Measurements from ENCODE around the gene ZNF546.
"Not testable (repeated sequence)": the region's sequence is repeated elsewhere in the genome, so short reads cannot be mapped to it uniquely, and the experiment has no call there.

Gene ZNF546

DNA sequence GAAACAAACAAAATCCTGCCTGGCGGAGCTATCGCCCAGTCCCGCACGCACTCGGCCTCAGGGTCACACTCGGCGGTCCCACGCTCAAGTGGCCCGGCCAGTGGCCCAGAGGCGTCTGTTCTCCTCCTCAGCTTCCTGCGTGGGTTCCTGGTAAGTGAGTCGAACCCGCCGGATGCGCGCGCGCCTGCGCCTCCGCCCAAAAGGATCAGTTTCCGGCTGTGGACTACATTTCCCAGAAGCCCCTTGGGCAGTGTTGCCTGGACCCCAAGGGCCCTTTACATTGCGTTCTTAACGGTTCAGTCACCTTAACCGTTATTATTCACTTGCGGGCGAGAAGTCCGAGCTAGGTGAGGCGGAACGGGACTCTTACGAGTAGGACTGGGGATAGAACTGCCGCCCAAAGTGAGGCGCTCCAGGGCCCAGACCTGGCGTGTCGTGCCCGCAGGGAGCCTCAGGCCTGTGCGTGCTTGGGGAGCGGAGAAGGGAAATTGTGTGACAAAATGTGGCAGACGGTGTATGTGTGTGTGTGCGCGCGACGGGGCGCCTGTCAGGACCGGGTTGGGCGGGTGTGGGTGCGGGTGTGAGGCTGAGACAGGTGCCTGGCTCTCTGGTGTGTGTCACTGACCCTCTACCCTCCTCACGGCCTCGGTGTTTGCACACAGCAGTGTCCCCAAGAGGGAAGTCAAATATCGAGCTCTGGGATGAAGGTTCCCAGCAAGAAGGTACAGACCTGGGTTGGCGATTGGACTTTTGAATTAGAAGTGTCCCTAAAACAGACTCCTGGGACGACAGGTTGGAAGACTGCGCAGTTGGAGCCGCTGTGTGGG lies at the start of gene ZNF546:
Gene ZNF546 (plus strand): TSS at position 250 of the 827 bp plus-strand sequence. CDS start 1,267 bp downstream, outside the sequence.
- DNase-seq (ENCODE audit: low read depth in 2 of 2): peak; percentile 88

DNA sequence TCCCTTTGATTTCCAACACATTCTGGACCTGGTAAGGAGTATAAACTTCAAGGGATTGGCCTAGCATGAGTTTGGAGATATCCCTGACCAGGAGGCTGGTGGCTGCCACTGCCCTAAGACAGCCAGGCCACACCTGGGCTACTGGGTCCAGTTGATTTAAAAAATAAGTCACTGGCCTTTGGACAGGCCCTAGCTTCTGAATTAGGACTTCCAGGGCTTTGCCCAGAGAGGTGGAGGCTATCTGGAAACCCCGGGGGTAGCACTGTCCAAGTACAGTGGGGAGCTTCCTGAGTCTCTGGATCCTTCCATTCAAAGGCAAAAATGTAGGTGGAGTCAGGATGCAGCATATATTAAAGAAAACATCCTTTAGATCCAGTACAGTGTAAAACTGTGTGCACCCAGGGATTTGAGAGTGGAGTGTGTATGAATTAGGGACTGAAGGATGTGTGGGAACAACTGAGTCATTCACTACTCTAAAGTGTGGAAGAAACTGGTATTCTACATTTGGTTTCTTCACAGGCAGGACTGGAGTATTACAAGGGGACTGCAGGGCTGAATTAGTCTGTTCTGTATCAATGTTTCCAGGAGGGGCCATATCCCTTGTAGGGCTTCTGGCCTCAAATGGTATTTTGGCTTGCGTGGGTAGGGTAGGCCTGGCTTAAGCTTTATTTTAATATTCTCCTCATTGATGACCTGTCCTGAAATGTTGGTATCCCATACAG lies 47.7 kb upstream of the ZNF546 start:
- DNase-seq (ENCODE audit: low read depth in 2 of 2): no peak

DNA sequence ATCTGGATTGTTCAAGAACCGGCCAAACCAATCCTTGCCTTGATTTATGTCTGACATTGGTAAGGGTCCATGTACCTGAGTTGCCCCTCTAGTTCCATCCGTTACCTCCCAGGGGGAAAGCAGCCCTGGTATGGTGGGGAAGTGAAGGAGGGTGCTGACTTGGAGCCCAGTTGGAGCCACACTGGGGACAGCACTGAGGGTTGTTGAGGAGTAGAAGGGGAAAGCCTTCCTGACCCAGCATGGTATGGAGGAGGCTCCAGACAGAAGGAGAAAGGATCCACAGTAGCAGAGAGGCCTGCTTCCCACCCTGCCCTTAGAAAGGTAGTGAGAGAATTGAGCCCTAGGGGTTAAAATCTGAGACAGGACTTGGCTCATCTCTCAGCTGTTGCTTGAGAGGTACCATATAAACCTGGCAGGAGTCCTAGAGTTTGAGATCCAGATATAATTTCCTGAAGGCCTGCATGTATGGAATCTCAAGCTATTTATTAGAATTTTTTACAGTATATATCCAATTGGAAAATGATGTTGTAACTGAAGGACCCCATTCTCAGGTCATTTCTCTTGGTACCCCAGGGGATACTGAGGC lies 45.7 kb upstream of the ZNF546 start:
- DNase-seq (ENCODE audit: low read depth in 2 of 2): no peak

DNA sequence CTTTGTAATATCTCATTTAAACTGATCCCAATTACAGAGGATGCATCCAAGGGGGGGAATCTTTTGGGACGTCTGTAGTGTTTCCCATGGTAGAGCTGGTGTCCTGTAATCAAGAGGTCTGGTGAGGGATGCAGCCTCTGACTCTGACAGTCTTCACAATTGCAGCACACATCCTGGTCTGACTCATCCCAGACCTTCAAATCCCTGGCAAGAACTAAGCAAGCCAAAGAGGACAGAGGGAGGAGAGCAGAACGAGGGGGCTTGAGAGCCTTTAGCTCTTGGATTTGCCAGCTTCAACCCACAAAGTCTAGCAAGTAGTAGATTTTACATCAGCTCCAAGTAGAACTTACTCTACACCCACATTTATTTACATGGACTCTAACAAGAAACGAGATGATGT lies 45.2 kb upstream of the ZNF546 start:
- DNase-seq (ENCODE audit: low read depth in 2 of 2): no peak

DNA sequence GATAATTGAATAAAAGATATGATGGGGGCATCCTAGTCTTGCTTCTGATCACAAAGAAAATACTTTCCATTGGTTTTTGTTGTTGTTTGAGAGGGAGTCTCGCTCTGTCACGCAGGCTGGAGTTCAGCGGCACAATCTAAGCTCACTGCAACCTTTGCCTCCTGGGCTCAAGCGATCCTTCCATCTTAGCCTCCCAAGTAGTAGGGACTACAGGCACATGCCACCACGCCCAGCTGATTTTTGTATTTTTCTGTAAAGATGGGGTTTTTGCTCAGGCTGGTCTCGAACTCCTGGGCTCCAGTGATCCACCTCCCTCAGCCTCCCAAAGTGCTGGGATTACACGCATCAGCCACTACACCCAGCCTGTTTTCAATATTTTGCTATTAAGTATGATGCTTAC lies 42.9 kb upstream of the ZNF546 start:
- DNase-seq (ENCODE audit: low read depth in 2 of 2): no peak

DNA sequence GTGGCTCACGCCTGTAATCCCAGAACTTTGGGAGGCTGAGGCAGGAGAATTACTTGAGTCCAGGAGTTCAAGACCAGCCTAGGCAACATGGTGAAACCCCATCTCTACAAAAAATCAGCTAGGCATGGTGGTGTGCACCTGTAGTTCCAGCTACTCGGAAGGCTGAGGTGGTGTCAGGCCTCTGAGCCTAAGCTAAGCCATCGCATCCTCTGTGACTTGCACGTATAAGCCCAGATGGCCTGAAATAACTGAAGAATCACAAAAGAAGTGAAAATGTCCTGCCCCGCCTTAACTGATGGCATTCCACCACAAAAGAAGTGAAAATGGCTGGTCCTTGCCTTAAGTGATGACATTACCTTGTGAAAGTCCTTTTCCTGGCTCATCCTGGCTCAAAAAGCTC lies 39.0 kb upstream of the ZNF546 start:
- not testable (repeated sequence) for DNase-seq (ENCODE audit: low read depth in 2 of 2)

DNA sequence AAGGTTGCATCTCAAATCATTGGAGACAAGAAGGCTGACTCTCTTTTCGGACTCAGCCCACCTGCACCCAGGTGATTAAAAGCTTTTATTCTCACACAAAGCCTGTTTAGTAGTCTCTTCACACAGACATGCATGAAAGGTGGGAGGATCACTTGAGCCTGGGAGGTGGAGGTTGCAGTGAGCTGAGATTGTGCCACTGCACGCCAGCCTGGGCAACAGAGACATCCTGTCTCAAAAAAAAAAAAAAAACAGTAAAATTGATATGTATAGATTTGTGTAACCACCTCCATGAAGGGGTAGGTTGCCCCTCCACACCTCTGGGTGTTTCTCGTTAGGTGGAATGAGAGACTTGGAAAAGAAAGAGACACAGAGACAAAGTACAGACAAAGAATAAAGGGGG lies 37.9 kb upstream of the ZNF546 start:
- not testable (repeated sequence) for DNase-seq (ENCODE audit: low read depth in 2 of 2)

DNA sequence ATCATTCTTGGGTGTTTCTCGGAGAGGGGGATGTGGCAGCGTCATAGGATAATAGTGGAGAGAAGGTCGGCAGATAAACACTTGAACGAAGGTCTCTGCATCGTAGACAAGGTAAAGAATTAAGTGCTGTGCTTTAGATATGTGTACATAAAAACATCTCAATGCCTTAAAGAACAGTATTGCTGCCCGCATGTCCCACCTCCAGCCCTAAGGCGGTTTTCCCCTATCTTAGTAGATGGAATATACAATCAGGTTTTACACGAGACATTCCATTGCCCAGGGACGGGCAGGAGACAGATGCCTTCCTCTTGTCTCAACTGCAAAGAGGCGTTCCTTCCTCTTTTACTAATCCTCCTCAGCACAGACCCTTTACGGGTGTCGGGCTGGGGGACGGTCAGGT lies 37.5 kb upstream of the ZNF546 start:
- DNase-seq (ENCODE audit: low read depth in 2 of 2): not testable (repeated sequence)

DNA sequence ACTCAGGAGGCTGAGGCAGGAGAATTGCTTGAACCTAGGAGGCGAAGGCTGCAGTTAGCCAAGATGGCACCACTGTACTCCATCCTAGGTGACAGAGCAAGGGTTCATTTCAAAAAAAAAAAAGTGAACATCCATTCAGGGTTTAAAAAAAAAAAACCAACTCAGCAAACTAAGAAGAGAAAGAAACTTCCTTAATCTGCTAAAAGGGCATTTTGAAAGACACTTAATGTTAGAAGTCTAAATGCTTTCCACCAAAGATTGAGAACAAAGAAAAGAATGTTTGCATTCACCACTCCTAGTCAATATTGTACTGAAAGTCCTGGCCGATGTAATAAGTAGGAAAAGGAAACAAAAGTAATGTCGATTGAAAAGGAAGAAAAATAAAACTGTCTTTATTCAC lies 33.0 kb upstream of the ZNF546 start:
- DNase-seq (ENCODE audit: low read depth in 2 of 2): no peak

DNA sequence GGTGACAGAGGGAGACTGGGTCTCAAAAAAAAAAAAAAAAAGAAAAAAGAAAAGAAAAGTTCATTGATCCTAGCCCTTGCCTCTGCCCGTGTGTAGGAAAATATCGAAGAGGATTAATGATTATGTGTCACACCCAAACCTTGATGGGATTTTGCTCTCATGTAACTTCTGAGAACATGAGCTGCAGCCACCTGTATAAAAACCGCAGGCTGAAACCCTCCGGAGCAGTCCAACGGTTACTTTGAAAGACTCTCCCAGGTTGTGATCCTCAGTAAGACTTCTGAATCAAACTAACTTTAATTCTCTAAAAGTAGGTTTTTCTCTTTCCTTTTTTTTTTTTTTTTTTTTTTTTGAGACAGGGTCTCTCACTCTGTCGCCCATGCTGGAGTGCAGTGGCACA lies 30.2 kb upstream of the ZNF546 start:
- no peak for DNase-seq (ENCODE audit: low read depth in 2 of 2)

DNA sequence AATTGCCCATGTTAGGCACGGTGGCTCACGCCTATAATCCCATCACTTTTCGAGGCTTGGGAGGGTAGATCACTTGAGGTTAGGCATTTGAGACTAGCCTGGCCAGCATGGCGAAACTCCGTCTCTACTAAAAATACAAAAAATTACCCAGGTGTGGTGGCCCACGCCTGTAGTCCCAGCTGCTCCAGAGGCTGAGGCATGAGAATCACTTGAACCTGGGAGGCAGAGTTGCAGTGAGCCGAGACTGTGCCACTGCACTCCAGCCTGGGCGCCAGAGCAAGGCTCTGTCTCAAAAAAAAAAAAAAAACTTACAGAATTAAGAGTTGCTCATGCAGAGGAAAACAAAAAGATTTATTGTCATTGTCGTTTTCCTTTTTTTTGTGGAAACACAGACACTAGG lies 29.3 kb upstream of the ZNF546 start:
- DNase-seq (ENCODE audit: low read depth in 2 of 2): no peak

DNA sequence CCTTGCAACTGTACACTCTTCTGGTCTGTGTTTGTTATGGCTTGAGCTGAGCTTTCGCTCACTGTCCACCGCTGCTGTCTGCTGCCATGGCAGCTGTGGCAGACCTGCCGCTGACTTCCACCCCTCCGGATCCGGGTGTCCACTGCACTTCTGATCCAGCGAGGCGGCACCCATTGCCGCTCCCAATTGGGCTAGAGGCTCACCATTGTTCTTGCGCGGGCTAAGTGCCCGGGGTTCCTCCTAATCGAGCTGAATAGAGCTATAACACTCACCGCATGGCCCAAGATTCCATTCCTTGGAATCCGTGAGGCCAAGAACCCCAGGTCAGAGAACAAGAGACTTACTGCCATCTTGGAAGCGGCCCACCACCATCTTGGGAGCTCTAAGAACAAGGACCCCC lies 28.1 kb upstream of the ZNF546 start:
- DNase-seq (ENCODE audit: low read depth in 2 of 2): no peak

DNA sequence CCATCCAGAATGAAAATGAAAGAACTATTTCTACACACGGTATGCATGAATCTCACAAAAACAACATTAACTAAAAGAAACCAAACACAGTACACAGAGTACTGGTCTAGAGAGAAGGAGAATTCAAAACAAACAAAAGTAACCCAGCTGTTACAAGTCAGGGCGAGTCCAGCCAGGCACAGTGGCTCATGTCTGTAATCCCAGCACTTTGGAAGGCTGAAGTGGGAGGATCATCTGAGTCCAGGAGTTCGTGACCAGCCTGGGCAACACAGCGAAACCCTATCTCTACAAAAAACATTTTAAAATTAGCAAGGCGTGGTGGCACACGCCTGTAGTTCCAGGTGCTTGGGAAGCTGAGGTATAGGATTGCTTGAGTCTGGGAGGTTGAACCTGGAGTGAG lies 27.6 kb upstream of the ZNF546 start:
- no peak for DNase-seq (ENCODE audit: low read depth in 2 of 2)

DNA sequence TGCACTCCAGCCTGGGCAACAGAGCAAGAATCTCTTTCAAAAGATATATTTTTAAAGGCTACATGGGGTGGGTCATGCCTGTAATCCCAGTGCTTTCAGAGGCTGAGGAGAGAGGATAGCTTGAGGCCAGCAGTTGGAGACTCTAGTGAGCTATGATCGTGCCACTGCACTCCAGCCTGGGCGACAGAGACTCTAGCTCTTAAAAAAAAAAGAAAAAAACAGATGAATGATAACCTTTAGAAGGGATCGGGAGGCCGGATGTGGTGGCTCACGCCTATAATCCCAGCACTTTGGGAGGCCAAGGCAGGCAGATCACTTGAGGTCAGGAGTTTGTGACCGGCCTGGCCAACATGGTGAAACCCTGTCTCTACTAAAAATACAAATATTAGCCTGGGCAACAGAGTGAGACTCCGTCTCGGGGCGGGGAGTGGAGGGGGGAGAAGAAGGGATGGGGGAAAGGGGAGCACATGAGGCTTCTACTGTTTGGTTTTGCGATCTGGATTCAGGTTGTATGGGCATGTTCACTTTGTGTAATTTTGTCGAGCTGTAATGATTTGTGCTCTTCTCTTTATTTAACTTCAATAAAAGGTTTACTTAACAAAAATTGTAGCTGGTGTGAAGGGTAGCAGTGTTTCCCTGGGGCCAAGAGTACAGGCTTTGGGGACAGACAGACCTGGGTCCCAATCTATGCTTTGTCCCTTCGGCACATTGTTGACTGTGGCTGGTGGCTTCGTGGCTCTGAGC lies 27.0 kb upstream of the ZNF546 start:
- DNase-seq (ENCODE audit: low read depth in 2 of 2): no peak

DNA sequence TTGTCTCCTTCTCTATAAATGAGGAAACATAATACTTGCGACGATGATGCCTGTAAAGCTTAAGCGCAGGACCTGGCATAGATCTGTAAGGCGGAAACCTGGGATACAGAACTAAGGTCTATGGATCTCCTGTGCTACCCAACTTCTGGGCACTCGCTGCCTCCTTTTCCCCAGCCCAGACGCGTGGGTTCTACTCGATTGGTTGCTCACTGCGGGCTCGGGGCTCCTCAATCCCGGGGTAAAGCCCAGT lies 26.5 kb upstream of the ZNF546 start:
- DNase-seq (ENCODE audit: low read depth in 2 of 2): no peak

DNA sequence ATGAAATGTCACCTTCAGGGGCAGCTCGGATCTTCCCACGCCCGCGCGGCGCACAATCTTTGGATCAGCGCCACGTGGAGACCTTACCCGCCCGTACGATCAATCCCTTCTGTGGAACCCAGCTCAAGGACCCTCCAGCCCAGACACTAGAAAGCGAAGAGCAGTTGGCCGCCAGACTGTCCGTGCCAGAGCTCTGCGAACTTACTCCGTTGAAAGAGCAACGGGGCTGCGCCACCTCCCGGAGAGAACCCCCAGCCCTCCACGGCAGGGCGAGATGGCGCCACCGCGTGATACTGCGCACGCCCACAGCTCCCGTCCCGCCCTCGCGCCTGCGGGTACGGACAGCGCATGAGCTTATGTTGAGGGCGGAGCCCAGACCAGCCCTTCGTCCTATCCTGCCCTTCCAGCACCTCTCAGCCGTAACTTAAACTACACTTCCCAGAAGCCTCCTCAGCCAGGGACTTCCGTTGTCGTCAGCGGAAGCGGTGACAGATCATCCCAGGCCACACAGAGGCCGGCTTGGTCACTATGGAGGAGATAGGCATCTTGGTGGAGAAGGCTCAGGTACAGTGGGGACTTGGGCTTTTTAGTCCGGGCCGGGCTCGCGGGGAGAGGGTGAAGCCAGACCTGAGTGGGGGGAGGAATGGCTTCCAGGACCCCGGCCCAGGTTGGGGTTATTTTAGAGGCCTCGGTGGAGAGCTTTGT lies 26.0 kb upstream of the ZNF546 start, which contains the start of gene PSMC4:
Gene PSMC4 (plus strand): TSS at position 491 of the 705 bp plus-strand sequence. CDS start 38 bp downstream, at position 529.
- peak; percentile 97 to 98 for DNase-seq (ENCODE audit: low read depth in 2 of 2)

DNA sequence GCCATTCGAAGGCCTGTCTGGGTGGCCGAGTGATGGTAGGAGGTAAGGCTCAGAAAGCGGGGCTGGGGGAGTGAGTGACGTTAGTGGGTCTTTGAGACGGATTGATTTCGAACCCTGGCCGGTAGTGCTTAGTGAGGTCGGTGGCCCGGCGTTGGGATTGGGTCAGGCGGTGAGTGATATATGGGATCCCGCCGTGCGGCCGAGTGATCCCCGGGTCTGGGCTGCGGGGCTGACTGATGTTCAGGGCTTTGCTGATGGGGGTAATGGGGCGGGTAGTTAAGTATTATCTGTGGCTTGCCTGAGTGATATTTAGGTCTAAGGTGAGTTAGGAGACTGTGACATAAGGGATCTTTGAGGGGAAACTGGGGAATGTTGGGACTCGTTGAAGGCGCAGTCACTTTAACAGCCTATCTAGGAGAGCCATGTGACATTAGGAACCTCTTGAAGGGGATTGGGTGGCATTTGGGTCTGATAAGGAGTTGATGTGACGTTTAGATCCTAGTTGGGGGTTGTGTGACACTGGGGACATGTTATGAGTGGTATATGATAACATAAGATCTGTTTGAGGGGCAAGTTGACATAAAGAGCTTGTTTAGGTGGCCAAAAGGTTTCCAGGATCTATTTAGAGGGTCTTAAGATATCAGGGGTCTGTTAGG lies 25.4 kb upstream of the ZNF546 start:
- DNase-seq (ENCODE audit: low read depth in 2 of 2): no peak

DNA sequence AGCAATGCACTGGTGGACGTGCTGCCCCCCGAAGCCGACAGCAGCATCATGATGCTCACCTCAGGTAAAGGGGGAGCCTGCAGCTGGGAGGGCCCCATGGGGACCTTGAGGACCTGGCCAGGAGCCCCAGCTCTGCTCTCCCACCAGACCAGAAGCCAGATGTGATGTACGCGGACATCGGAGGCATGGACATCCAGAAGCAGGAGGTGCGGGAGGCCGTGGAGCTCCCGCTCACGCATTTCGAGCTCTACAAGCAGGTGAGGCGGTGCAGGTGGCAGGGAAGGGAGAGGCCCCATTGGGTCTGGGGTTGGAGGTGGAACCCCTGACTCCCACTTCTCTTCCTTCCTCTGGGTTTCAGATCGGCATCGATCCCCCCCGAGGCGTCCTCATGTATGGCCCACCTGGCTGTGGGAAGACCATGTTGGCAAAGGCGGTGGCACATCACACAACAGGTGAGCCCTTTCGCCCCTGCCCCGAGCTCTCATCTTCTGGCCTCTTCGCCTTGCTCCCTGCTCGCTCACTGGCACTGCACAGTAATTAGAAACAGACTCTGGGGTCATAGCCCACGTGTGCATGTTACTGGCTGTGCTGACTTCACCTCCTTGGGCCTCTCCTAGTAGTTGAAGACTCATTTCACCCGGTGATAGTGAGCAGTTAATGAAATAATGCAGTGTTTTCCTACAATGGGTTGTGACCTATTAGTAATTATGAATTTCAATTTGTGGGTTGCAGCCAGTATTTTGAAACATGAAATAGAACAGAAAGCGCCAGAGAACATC lies 22.3 kb upstream of the ZNF546 start:
- DNase-seq (ENCODE audit: low read depth in 2 of 2): no peak

DNA sequence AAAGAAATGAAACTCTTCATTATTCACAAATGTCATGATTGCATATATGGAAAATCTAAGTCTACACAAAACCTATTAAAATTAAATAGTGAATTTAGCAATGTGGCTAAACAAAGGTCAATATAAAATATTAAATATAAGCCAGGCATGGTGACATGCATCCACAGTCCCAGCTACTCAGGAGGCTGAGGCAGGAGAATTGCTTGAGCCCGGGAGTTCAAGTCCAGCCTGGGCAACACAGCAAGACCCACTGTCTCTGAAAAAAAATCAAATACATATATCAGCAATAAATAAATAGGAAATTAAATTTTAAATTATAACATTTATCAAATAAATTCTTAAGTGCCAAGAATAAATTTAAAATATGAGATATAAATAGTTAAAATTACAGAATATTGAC lies 14.0 kb upstream of the ZNF546 start:
- no peak for DNase-seq (ENCODE audit: low read depth in 2 of 2)

DNA sequence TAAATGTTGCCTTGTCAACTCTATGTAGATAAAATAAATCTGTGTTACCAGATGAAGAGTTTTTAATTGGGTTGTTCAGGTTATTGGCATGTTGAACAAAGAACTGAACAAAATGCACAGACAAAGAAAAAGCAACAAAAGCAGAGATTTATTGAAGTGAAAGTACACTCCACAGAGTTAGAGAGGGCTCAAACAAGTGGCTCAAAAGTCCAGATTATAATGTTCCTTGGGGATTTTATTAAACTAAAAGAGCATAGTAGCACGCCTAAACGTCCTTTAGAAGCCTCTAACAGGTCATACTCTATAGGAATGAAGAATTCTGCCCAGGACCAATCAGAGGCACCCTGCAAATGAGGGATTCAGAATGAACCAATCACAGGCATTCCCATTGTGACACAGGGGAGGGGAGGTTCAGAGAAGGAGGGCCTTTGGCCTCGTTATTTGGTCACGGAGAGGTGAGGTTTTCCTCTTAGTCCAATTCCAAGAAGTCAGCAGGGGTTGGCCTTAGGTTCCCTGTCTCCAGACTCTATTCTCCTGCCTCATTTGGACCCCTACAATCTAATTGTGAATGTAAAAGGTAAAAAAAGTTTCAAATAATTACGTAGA lies 13.1 kb upstream of the ZNF546 start:
- no peak for DNase-seq (ENCODE audit: low read depth in 2 of 2)

Measured in stimulated activated CD8-positive, alpha-beta memory T cell treated with anti-CD3 and anti-CD28 coated beads, Interleukin-2, amount 100 ng/mL, for 48 hours (primary cell).